Ovary (tissue), 3 donors: ENCODE results near the gene EDN3.

Experiments used
- EP300 ChIP-seq: sonication (generic); formaldehyde crosslinking; IDR thresholded peaks from one replicate; pipeline ENCODE4 v1.6.1; 2017; ENCODE audit warnings: antibody characterized with exemption
- POLR2A ChIP-seq: fragments of 450-650 bp; IDR thresholded peaks from one replicate; pipeline ENCODE4 v1.6.1; 2017; ENCODE audit warnings: antibody characterized with exemption, mild to moderate bottlenecking, moderate library complexity
- TF ChIP-seq, protein P1 (sequence below), 3 donors: fragments of 450-650 bp in 2 of 3; fragments of 200-600 bp in 1 of 3; IDR thresholded peaks; one replicate each; pipeline versions ENCODE4 v1.5.1 to v1.8.0; 2016 to 2022; ENCODE audit warnings: antibody characterized with exemption in 3 of 3, mild to moderate bottlenecking in 1 of 3
- donor health status: DM: no; HTN: no; CAD: no.

DNA sequence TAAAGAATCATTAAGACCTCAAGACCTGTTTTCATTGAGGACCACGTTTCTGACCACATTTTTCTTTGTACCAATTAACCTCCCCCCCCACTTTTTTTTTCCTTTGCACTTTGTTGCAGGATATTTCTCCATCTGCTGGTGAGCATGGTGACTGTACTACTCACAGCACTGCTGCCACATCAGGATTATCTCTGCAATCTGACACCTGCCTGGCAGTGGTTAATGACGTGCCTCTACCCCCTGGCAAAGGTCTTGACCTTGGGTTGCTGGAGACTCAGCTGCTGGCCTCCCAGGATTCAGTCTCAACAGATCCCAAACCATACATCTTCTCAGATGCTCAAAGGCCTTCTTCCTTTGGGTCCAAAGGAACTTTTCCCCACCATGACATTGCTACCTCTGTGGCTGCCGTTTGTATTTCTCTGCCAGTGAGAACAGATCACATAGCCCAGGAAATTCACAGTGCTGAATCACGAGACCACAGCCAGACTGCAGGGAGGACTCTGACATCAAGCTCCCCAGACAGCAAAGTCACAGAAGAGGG lies 46.6 kb upstream of the EDN3 start:
- TF ChIP-seq, protein P1, sequence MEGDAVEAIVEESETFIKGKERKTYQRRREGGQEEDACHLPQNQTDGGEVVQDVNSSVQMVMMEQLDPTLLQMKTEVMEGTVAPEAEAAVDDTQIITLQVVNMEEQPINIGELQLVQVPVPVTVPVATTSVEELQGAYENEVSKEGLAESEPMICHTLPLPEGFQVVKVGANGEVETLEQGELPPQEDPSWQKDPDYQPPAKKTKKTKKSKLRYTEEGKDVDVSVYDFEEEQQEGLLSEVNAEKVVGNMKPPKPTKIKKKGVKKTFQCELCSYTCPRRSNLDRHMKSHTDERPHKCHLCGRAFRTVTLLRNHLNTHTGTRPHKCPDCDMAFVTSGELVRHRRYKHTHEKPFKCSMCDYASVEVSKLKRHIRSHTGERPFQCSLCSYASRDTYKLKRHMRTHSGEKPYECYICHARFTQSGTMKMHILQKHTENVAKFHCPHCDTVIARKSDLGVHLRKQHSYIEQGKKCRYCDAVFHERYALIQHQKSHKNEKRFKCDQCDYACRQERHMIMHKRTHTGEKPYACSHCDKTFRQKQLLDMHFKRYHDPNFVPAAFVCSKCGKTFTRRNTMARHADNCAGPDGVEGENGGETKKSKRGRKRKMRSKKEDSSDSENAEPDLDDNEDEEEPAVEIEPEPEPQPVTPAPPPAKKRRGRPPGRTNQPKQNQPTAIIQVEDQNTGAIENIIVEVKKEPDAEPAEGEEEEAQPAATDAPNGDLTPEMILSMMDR (IDR thresholded peaks at IDR 0.05): no peak
- no peak for TF ChIP-seq POLR2A
- TF ChIP-seq EP300: no peak
